Aorta (tissue), 5 donors: ENCODE results near the gene CLNS1A. TPM values are rescaled to one million over a fixed set of nuclear protein-coding genes. Genes with fewer than 3 reads are reported as not detected.

Experiments
- ATAC-seq: fragments of 200-7000 bp; cut with Tn5 transposase; one replicate; pipeline ENCODE4 v1.9.1; 2022; ENCODE audit warnings: moderate library complexity; ENCODE audit not compliant: low FRiP score
- DNase-seq, 2 donors: peaks; one replicate each; pipeline ENCODE4 v3.0.0-alpha.2; 2020
- H3K27ac ChIP-seq, 2 donors: one replicate each; pipeline ENCODE4 v1.5.1; 2013; ENCODE audit warnings: low read length in 2 of 2, mild to moderate bottlenecking in 2 of 2, moderate library complexity in 2 of 2, control low read depth in 1 of 2, inconsistent platforms in 1 of 2, low read depth in 1 of 2
- H3K27me3 ChIP-seq, 2 donors: one replicate each; pipeline ENCODE4 v1.6.1; 2013; ENCODE audit warnings: control low read depth in 1 of 2, low read length in 1 of 2, mild to moderate bottlenecking in 1 of 2, moderate library complexity in 1 of 2; ENCODE audit not compliant: insufficient read depth in 2 of 2, control insufficient read depth in 1 of 2
- H3K36me3 ChIP-seq, 2 donors: one replicate each; pipeline ENCODE4 v1.6.1; 2013; ENCODE audit warnings: control low read depth in 1 of 2, low read length in 1 of 2, mild to moderate bottlenecking in 1 of 2; ENCODE audit not compliant: insufficient read depth in 2 of 2, control insufficient read depth in 1 of 2
- H3K4me1 ChIP-seq, 2 donors: one replicate each; pipeline ENCODE4 v1.6.1; 2013; ENCODE audit warnings: low read length in 2 of 2, control low read depth in 1 of 2, mild to moderate bottlenecking in 1 of 2, moderate library complexity in 1 of 2; ENCODE audit not compliant: insufficient read depth in 2 of 2, control insufficient read depth in 1 of 2
- H3K4me3 ChIP-seq, 2 donors: one replicate each; pipeline ENCODE4 v1.5.1; 2013; ENCODE audit warnings: low read length in 2 of 2, control low read depth in 1 of 2, mild to moderate bottlenecking in 1 of 2
- H3K9me3 ChIP-seq: one replicate; pipeline ENCODE4 v1.6.1; 2013; ENCODE audit warnings: mild to moderate bottlenecking, low read length; ENCODE audit not compliant: control insufficient read depth
- WGBS, 2 donors: extraction: QIAGEN DNeasy Blood & Tissue Kit; methylation state at CpG; one replicate each; pipeline ENCODE4 v1.1.7; 2013; 5-methylcytosine and 5-hydroxymethylcytosine counted together
- intact Hi-C, 2 donors: fragments of 100-400 bp; cut with DNase I; formaldehyde crosslinking; loops; one replicate each; pipeline versions ENCODE4 v1.14.2 to v1.15.0; 2022
- polyA plus RNA-seq, 2 donors: library from polyadenylated mRNA; stranded (reverse); fragments of 200-250 nt; gene quantifications; one replicate each; pipeline ENCODE4 v1.2.3, GENCODE V29; 2013
- total RNA-seq, 2 donors: library from RNA; stranded (reverse); fragmentation: NEBNext Ultra II Directional; extraction: Animal tissue kit (Norgen Biotek cat#: 25700); gene quantifications; one replicate each; pipeline ENCODE4 v1.2.1, GENCODE V29; 2021
- donor health status: healthy with polysubstance abuse.
- donor health status: Bipolar disorder and iron deficiency.
- donor health status: DM: no; HTN: no; CAD: no.
- donor health status: DM: no; HTN: no; CAD: no.
- donor health status: DM: yes; HTN: yes; CAD: no.

Gene CLNS1A
- total and polyA plus RNA-seq, 4 donors: 58.2 to 96.4 (median 70.5) TPM

DNA sequence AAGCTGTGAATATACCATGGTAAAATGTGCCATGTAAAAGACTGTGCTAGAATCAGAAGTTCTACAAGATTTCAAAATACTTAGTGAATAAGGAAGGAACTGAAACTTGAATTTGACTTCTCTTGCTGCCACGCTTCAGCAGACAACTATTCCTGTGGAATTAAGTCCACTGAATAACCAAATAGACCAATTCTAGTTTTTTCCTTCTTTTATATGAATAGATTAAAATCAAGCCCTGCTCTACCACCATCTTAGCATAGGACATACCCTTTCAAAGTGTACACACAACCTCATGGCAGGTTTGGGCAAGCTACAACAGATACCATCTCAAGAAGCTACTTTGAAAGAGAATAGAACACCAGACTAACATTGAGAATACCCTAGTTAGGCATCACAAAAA is 23.4 kb upstream of the CLNS1A start:
- Histone ChIP-seq H3K4me3 (no peak overlapping the region), H3K27ac (no peak overlapping the region), H3K36me3 (no peaks in the 10 kb centered on the region), H3K27me3 (no peaks in the 10 kb centered on the region), H3K9me3 (no peaks in the 10 kb centered on the region), H3K4me1 (no peaks in the 10 kb centered on the region)
- ATAC-seq (no peak), DNase-seq (no peak)
- intact Hi-C loops: no loop called here
- 90 to 94% methylated on average over 1 of the region's 1 CpG for WGBS, 2 donors

GRCh38 chr11:77658213-77659013 is 20.8 kb upstream of the CLNS1A start:
- no peaks in the 10 kb centered on the region for H3K4me1 ChIP-seq
- ATAC-seq: no peak
- DNase-seq: no peak
- no peak overlapping the region for H3K4me3 ChIP-seq
- H3K9me3 ChIP-seq: no peaks in the 10 kb centered on the region
- H3K27ac ChIP-seq: no peak overlapping the region
- WGBS, 2 donors: 80 to 84% methylated on average over 4 of the region's 4 CpGs
- intact Hi-C loops: no loop called here
- no peaks in the 10 kb centered on the region for H3K27me3 ChIP-seq
- no peaks in the 10 kb centered on the region for H3K36me3 ChIP-seq

GRCh38 chr11:77656362-77656761 is 18.8 kb upstream of the CLNS1A start:
- Histone ChIP-seq H3K27me3 (no peaks in the 10 kb centered on the region), H3K4me1 (no peaks in the 10 kb centered on the region), H3K4me3 (no peak overlapping the region), H3K9me3 (no peaks in the 10 kb centered on the region), H3K36me3 (no peaks in the 10 kb centered on the region), H3K27ac (no peak overlapping the region)
- DNase-seq: no peak
- intact Hi-C loops: no loop called here
- ATAC-seq: no peak
- WGBS, 2 donors: 84 to 89% methylated on average over 7 of the region's 7 CpGs

DNA sequence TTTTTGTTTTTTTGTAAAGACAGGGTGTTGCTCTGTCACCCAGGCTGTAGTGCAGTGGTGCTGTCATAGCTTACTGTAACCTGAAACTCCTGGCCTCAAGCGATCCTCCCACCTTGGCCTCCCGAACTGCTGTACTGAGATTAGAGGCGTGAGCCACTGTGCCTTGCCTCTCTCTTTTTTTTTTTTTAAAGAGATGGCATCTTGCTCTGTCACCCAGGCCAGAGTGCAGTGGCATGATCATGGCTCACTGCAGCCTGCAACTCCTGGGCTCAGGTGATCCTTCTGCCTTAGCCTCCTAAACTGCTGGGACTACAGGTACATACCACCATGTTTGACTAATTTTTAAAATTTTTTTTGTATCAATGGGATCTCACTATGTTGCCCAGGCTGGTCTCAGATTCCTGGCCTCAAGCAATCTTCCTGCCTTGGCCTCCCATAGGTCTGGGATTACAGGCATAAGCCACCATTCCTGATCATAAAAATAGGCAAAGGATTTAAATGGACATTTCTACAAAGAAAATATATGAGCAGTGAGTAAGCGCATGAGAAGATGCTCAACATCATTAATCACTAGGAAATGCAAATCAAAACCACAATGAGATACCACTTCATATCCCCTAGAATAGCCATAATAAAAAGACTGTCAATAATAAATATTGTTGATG is 17.3 kb upstream of the CLNS1A start:
- ATAC-seq (no peak), DNase-seq (no peak)
- no peaks in the 10 kb centered on the region for H3K4me1 ChIP-seq
- no peaks in the 10 kb centered on the region for H3K27me3 ChIP-seq
- H3K36me3 ChIP-seq: no peaks in the 10 kb centered on the region
- intact Hi-C loops: no loop called here
- 77 to 81% methylated on average over 4 of the region's 4 CpGs for WGBS, 2 donors
- H3K4me3 ChIP-seq: no peak overlapping the region
- H3K27ac ChIP-seq: no peak overlapping the region
- no peaks in the 10 kb centered on the region for H3K9me3 ChIP-seq

DNA sequence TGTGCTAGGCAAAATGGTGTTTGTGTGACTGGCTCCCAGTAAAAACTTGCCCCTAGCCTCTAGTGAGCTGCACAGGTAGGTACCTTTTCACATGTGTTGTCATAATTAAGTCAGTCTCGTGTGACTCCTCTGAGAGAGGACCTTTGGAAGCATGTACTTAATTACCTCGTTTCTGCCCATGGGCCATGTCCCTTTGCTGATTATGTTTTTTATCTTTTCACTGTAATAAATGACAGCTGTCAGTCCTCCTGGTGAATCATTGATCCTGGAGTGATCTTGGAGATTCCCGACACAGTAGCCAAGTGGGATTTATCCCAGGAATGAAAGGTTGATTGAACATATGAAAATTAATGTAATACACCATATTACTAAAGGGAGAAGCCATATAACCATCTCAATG is 12.5 kb upstream of the CLNS1A start:
- no peak overlapping the region for H3K4me3 ChIP-seq
- ATAC-seq (no peak), DNase-seq (no peak)
- no peak overlapping the region for H3K27ac ChIP-seq
- intact Hi-C loops: no loop called here
- H3K9me3 ChIP-seq: no peaks in the 10 kb centered on the region
- 66 to 79% methylated on average over 3 of the region's 3 CpGs for WGBS, 2 donors
- H3K27me3 ChIP-seq: no peaks in the 10 kb centered on the region
- H3K4me1 ChIP-seq: no peaks in the 10 kb centered on the region
- H3K36me3 ChIP-seq: no peaks in the 10 kb centered on the region

DNA sequence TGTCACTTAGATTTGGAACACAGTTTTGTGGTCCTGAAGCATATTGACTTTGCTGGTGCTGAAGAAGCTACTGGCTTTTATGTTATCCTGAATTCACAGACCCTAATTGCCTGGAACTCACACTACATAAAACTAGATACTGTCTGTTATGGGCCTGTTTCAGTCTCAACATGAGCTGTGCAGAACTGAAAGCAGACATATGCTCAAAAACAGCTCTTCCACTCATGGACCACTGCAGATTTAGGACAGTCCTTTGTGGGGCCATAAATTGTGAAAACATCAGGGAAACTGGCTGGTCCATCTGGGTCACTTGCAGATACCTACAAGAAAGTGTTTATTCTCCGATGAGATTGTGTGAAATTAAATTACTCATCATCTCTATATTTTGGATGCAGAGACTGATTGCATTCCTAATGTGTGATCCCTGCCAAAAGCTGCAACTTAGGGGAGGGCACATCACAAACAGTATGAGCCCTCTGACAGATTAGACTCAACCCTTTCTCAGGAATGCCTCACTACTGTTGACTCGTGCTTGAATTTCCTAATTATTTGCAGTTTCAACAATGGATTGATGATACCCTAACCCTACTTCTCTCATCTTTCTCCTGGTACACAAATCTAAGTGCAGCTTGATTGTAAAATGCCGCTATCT is 10.2 kb upstream of the CLNS1A start:
- H3K4me3 ChIP-seq: no peak overlapping the region
- ATAC-seq: no peak
- intact Hi-C loops: no loop called here
- H3K4me1 ChIP-seq: no peaks in the 10 kb centered on the region
- H3K27ac ChIP-seq: no peak overlapping the region
- no peak for DNase-seq
- H3K27me3 ChIP-seq: no peaks in the 10 kb centered on the region
- H3K36me3 ChIP-seq: no peaks in the 10 kb centered on the region
- no peaks in the 10 kb centered on the region for H3K9me3 ChIP-seq
- 65 to 72% methylated on average over 3 of the region's 3 CpGs for WGBS, 2 donors

DNA sequence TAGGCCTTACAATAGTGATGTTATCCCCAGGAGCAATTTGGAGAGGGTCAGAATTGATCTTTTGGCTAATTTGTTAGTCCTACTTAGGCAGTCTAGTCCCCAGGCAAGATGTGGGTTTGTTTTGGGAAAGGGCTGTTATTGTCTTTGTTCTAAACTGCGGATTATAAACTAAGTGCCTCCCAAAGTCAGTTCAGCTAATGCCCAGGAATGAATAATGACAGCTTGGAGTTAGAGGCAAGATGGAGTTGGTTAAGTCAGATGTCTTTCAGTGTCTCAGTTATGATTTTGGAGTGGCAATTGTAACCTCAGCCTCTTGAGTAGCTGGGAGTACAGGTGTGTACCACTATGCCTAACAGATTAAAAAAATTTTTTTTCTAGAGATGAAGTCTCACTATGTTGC is 7.3 kb upstream of the CLNS1A start:
- intact Hi-C loops: no loop called here
- 72 to 77% methylated on average over 1 of the region's 1 CpG for WGBS, 2 donors
- no peak for ATAC-seq

DNA sequence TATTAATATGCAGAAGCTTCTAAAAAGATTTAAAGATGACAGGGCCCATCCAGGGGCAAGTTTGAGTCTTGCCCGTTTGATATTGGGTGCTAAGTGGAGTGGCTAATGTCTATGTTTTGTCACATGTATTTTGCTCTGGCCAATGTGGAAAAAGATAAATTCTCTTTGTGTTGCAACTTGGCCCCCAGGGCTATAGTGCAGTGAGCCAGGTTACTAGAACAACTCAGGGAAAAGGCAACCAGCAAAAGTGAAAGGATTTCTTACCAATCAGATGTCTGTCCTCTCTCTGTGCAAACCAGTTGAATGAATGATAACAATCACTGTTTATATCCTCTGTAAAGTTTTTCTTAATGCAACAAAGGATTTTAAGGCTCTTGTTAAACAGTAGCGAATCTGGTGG is 4.6 kb upstream of the CLNS1A start:
- H3K9me3 ChIP-seq: no peaks in the 10 kb centered on the region
- WGBS, 2 donors: 73% methylated on average over 2 of the region's 2 CpGs
- H3K4me3 ChIP-seq: no peak overlapping the region
- DNase-seq (no peak), ATAC-seq (no peak)
- intact Hi-C loops: no loop called here
- no peaks in the 10 kb centered on the region for H3K36me3 ChIP-seq
- no peaks in the 10 kb centered on the region for H3K27me3 ChIP-seq
- H3K27ac ChIP-seq: no peak overlapping the region
- no peaks in the 10 kb centered on the region for H3K4me1 ChIP-seq

More for the DNA sequence above, 7.3 kb upstream of the CLNS1A start:
- Histone ChIP-seq H3K27me3 (no peaks in the 10 kb centered on the region), H3K4me1 (no peaks in the 10 kb centered on the region), H3K4me3 (no peak overlapping the region), H3K36me3 (no peaks in the 10 kb centered on the region), H3K9me3 (no peaks in the 10 kb centered on the region), H3K27ac (no peak overlapping the region)
- no peak for DNase-seq
